SK-N-MC (cell line): ENCODE measurements around the gene LHX1.

Experiments
- DNase-seq: peaks from one replicate; pipeline ENCODE4 v3.0.0-alpha.2; 2011; ENCODE audit warnings: low read depth, low spot score
- H3K27ac ChIP-seq: fragments of 200-600 bp; sonication (generic); 2 replicates; pipeline ENCODE4 v1.5.1; 2016; ENCODE audit warnings: mixed run types
- H3K36me3 ChIP-seq: fragments of 200-600 bp; sonication (generic); 2 replicates; pipeline ENCODE4 v1.6.1; 2017; ENCODE audit warnings: antibody characterized with exemption, low read length, mixed read lengths; ENCODE audit not compliant: insufficient read depth
- H3K4me3 ChIP-seq: fragments of 200-600 bp; sonication (generic); 2 replicates; pipeline ENCODE4 v1.5.1; 2016
- H3K9ac ChIP-seq: fragments of 200-600 bp; sonication (generic); 2 replicates; pipeline ENCODE4 v1.8.0; 2017; ENCODE audit warnings: mixed run types, mixed read lengths; ENCODE audit not compliant: insufficient read length
- H3K9me3 ChIP-seq: fragments of 200-600 bp; sonication (generic); 2 replicates; pipeline ENCODE4 v1.6.1; 2017; ENCODE audit warnings: low read depth, mild to moderate bottlenecking, antibody characterized with exemption, low read length, moderate library complexity, mixed read lengths
- EZH2 ChIP-seq: fragments of 200-600 bp; sonication (generic); IDR thresholded peaks from one replicate; pipeline ENCODE4 v1.6.1; 2017; ENCODE audit warnings: antibody characterized with exemption
- FOXP2 ChIP-seq: optimal IDR thresholded peaks from 2 replicates; pipeline ENCODE3; 2011; ENCODE audit warnings: mild to moderate bottlenecking, moderate library complexity; ENCODE audit not compliant: insufficient read depth; ENCODE audit errors: extremely low read length, control extremely low read depth
- POLR2AphosphoS5 ChIP-seq: IDR thresholded peaks from 2 replicates; pipeline ENCODE4 v1.6.1; 2012; ENCODE audit warnings: mild to moderate bottlenecking, low read depth, low read length, borderline replicate concordance

Gene LHX1

DNA sequence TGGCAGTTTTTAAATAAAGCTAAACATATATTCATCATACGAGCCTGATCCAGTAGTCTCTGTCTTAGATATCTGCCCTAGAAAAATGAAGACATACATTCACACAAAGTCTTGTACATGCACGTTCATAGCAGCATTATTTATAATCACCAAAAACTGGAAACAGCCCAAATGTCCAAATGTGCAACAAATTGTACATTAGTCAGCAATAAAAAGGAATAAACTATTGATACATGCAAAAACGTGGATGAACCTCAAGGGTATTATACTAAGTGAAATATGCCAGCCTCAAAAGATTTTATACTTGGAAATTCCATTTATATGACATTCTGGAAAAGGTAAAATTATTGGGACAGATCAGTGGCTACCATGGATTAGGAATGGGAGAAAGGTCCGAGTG is 34.2 kb downstream of the LHX1 start:
- H3K27ac ChIP-seq = peak overlapping the region; percentile 12; the same call in 1 of the 2 replicates
- no peak overlapping the region for H3K4me3 ChIP-seq
- H3K9ac ChIP-seq = no peak overlapping the region
- DNase-seq = no peak
- TF ChIP-seq FOXP2 = no peak
- no peak for TF ChIP-seq POLR2AphosphoS5
- TF ChIP-seq EZH2 = no peak
- H3K36me3 ChIP-seq = peaks cover 33% of the 10 kb centered on the region
- H3K9me3 ChIP-seq = no peaks in the 10 kb centered on the region

DNA sequence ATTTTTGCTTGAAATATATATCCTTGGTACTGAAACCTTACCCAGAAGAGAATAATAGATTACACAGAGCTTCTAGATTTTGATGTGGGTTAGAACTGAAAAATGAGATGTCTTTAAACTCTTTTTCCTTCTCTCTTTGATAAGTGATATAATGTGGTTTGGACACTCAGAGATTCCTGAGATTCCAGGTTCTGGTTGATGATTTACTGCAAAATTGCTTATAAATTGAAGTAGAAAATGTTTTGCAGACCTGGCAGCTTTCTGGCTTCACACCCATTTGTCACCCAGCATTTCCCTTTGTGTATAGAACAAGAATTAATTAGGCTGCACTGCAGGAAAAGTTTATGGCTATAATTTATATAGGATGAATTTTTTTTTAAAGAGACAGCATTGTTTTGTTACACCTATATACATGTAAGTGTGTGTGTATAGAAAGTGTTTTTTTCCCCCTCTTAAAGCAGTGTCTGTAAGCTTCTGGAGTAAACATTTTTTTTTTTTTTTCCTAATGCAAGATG is 35.0 kb downstream of the LHX1 start:
- no peak overlapping the region for H3K9ac ChIP-seq
- H3K36me3 ChIP-seq = peaks cover 30% of the 10 kb centered on the region
- H3K4me3 ChIP-seq = 0 out of 2 replicates have a peak overlapping the region, but pooled peaks have one; percentile 18
- TF ChIP-seq EZH2 = no peak
- no peak for TF ChIP-seq FOXP2
- no peak for TF ChIP-seq POLR2AphosphoS5
- H3K9me3 ChIP-seq = no peaks in the 10 kb centered on the region
- DNase-seq = peak; percentile 8
- peak overlapping the region; percentile 12 for H3K27ac ChIP-seq

DNA sequence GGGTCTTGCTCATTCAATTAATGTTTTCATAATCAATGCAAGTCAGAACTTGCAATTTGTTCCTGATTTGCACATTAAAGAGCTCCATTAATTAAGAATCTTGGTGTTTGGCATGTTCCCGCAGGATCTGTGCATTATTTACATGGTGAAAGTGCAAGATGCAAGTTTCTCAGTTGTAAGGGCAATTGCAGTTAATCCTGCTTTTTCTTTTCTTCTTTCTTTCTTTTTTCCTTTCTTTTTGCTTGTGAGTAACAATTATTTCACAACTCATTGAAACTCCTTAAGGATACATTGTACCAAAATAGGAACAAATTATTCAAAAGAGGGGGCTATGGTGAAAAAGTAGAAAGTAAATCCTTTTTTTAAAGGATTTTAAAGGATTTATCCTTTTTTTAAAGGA is 35.6 kb downstream of the LHX1 start:
- no peak for TF ChIP-seq POLR2AphosphoS5
- TF ChIP-seq EZH2 = no peak
- no peak for TF ChIP-seq FOXP2
- Histone ChIP-seq H3K9me3 (no peaks in the 10 kb centered on the region), H3K36me3 (peaks cover 23% of the 10 kb centered on the region), H3K4me3 (no peak overlapping the region), H3K27ac (peak overlapping the region; percentile 12), H3K9ac (no peak overlapping the region)
- DNase-seq = no peak

DNA sequence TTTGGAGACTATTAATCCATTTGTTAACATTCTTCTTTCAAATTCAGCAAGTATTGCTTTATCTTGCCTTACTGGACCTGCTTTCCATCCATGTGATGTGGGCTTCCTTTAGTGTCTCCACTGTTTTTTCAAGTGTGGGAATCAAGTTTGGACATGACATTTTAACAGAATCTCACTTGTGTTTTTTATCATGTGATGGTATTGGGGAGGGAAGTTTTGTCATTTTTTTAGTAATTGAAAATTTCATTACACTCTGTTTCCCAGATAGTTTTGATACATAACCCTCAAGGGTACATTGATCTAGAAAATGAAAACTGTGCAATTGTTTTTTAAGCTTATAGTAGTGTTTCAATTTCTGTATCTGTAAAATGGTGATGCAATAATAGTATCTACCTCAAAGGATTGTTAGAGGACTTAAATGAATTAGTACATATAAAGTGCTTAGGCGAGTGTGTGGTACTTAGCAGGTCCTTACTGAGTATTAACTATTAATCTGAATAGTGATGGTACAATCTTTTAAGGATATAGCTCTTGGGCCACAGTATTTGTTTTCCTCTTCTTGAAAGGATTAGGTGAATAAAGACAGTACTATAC is 38.7 kb downstream of the LHX1 start:
- DNase-seq = no peak
- TF ChIP-seq EZH2 (no peak), POLR2AphosphoS5 (no peak), FOXP2 (no peak)
- H3K4me3 ChIP-seq = no peak overlapping the region
- H3K9ac ChIP-seq = no peak overlapping the region
- H3K27ac ChIP-seq = no peak overlapping the region
- no peaks in the 10 kb centered on the region for H3K9me3 ChIP-seq
- H3K36me3 ChIP-seq = peaks cover 3% of the 10 kb centered on the region; the same call in 1 of the 2 replicates

DNA sequence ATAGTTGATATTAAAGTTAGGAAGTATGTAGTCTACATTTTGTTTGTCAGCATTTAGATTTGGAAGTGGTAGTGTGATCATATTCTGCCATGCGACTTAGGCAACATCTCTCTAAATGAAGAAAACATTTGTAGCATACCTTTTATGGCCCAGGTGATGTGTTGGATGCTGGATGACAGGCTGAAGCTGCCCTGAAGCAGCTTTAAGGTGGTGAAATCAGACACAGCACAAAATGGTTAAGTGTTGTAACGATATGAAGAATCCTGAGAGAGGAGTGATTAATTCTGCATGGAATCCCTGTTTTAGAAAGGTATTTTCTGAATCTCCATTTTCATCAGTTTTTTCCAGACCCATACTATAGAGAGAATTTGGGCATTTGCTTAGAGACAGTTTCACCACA is 39.8 kb downstream of the LHX1 start:
- Histone ChIP-seq H3K9me3 (no peaks in the 10 kb centered on the region), H3K4me3 (no peak overlapping the region), H3K27ac (no peak overlapping the region), H3K36me3 (peaks cover 7% of the 10 kb centered on the region; the same call in 1 of the 2 replicates), H3K9ac (no peak overlapping the region)
- TF ChIP-seq FOXP2 = no peak
- no peak for TF ChIP-seq POLR2AphosphoS5
- no peak for TF ChIP-seq EZH2
- DNase-seq = no peak

DNA sequence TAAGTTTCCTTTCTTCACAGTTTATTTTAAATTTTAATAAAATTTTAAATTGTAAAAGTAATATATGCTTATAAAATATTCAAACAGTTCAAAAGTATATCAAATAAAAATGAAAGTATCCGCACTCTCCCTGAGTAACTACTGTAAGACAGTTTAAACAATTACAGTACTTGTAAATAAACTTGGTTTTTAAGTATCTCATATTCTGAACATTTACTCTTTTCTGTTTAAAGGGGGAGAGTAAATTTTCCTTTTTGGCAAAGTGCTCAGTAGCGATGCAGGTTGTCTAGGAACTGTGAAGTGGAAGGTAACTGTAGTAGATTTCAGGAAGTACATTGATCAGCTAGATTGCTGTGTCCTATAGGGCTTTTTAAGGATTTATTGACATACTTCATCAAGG is 40.3 kb downstream of the LHX1 start:
- TF ChIP-seq FOXP2 = no peak
- no peak for TF ChIP-seq POLR2AphosphoS5
- no peak for DNase-seq
- Histone ChIP-seq H3K27ac (no peak overlapping the region), H3K36me3 (peaks cover 8% of the 10 kb centered on the region; the same call in 1 of the 2 replicates), H3K4me3 (no peak overlapping the region), H3K9ac (no peak overlapping the region), H3K9me3 (no peaks in the 10 kb centered on the region)

DNA sequence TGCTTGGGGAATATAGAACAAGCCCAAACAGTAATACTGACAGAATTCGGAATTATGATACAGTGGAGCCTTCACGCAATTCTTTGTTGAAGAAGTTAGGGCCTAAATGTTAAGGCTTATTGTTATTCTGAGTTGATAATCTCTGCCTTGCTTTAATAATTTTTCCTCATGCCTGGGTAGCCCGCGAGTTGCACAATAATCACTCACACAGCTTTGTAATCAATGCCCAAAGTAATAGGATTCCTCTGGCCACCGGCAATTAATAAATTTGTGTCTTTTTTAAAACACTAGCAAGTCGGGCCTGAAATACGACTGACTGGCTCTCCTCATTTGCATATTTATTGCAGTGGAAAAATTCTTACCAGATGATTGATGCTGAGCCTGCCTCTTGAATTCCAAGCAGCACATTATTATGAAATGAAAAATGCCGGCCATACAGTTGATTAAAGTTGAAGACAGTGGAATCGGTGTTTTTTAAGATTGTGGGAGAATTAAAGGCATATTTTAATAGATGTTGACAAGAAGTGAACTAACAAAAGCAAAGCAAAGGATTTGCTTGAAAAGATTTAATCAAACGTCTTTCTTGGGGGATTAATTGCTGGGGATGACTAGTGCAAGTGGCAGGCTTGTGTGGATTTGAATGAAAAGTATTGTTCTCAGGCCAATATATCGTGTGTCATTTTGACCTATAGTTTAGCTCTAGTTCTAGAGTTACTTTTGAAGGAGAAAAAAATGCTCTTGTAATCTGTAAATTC is 41.7 kb downstream of the LHX1 start:
- Histone ChIP-seq H3K9ac (peak overlapping the region; percentile 45), H3K27ac (peak overlapping the region; percentile 81), H3K36me3 (0 out of 2 replicates have a peak, but pooled peaks cover 8% of the 10 kb centered on the region), H3K9me3 (no peaks in the 10 kb centered on the region), H3K4me3 (peak overlapping the region; percentile 71)
- DNase-seq = peak; percentile 6
- TF ChIP-seq EZH2 = no peak
- no peak for TF ChIP-seq POLR2AphosphoS5
- no peak for TF ChIP-seq FOXP2

DNA sequence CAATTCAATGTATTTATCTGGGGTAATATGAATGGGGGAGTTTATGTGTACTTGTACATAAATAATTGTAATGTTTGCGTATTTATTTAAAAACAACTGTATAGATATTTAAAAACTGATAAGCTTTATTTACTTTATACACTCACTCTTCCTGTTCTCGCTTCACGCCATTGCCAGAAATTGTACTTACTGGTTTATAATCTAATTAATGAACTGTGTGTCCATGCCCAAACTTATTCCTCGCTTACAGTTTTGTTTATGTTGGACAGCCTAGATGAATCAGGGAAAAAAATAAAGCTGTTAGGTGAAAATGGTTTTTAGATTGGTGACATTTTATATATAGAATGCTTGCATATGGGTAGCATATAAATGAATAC is 42.3 kb downstream of the LHX1 start:
- Histone ChIP-seq H3K4me3 (peak overlapping the region; percentile 71), H3K36me3 (0 out of 2 replicates have a peak, but pooled peaks cover 8% of the 10 kb centered on the region), H3K9ac (peak overlapping the region; percentile 24), H3K27ac (peak overlapping the region; percentile 81), H3K9me3 (no peaks in the 10 kb centered on the region)
- DNase-seq = no peak
- no peak for TF ChIP-seq EZH2
- TF ChIP-seq POLR2AphosphoS5 = no peak
- no peak for TF ChIP-seq FOXP2
